ENCODE data around the gene LRMDA.

DNA sequence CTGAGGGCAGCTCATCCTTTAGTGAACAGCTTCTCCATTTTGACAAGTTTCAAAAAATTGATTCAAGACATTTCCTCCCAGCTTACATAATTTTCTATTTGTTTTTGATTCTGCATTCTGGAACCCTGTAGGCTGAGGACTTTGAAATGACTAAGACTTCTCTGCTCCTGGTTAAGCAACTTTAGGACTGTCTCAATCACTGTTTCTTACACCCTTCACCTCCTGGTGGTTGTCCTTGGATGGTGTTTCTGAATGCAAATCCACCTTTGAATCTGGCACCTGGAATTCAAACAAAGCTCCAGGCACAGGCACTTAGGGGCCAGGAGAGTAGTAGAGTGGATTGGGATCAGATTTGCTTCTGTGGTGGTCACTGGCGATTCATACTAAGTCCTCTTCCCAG is 595.5 kb downstream of the LRMDA start:
- TF ChIP-seq PBX3 (IDR thresholded peaks at IDR 0.05) = no peak
- TF ChIP-seq, protein P1, sequence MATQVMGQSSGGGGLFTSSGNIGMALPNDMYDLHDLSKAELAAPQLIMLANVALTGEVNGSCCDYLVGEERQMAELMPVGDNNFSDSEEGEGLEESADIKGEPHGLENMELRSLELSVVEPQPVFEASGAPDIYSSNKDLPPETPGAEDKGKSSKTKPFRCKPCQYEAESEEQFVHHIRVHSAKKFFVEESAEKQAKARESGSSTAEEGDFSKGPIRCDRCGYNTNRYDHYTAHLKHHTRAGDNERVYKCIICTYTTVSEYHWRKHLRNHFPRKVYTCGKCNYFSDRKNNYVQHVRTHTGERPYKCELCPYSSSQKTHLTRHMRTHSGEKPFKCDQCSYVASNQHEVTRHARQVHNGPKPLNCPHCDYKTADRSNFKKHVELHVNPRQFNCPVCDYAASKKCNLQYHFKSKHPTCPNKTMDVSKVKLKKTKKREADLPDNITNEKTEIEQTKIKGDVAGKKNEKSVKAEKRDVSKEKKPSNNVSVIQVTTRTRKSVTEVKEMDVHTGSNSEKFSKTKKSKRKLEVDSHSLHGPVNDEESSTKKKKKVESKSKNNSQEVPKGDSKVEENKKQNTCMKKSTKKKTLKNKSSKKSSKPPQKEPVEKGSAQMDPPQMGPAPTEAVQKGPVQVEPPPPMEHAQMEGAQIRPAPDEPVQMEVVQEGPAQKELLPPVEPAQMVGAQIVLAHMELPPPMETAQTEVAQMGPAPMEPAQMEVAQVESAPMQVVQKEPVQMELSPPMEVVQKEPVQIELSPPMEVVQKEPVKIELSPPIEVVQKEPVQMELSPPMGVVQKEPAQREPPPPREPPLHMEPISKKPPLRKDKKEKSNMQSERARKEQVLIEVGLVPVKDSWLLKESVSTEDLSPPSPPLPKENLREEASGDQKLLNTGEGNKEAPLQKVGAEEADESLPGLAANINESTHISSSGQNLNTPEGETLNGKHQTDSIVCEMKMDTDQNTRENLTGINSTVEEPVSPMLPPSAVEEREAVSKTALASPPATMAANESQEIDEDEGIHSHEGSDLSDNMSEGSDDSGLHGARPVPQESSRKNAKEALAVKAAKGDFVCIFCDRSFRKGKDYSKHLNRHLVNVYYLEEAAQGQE (IDR thresholded peaks at IDR 0.05) = no peak
- TF ChIP-seq, protein P2, sequence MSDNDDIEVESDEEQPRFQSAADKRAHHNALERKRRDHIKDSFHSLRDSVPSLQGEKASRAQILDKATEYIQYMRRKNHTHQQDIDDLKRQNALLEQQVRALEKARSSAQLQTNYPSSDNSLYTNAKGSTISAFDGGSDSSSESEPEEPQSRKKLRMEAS (IDR thresholded peaks at IDR 0.05) = no peak
- no peak for TF ChIP-seq CHD4 (IDR thresholded peaks at IDR 0.05; ENCODE audit: borderline replicate concordance)
- TF ChIP-seq ELK1 (IDR thresholded peaks at IDR 0.05; ENCODE audit: low read depth, low read length) = no peak
- TF ChIP-seq POLR2A (IDR thresholded peaks at IDR 0.05; ENCODE audit: low read length) = no peak
- TF ChIP-seq SMC3 (IDR thresholded peaks at IDR 0.05) = no peak
- TF ChIP-seq EP300 (IDR thresholded peaks at IDR 0.05) = no peak
- TF ChIP-seq, protein P3, sequence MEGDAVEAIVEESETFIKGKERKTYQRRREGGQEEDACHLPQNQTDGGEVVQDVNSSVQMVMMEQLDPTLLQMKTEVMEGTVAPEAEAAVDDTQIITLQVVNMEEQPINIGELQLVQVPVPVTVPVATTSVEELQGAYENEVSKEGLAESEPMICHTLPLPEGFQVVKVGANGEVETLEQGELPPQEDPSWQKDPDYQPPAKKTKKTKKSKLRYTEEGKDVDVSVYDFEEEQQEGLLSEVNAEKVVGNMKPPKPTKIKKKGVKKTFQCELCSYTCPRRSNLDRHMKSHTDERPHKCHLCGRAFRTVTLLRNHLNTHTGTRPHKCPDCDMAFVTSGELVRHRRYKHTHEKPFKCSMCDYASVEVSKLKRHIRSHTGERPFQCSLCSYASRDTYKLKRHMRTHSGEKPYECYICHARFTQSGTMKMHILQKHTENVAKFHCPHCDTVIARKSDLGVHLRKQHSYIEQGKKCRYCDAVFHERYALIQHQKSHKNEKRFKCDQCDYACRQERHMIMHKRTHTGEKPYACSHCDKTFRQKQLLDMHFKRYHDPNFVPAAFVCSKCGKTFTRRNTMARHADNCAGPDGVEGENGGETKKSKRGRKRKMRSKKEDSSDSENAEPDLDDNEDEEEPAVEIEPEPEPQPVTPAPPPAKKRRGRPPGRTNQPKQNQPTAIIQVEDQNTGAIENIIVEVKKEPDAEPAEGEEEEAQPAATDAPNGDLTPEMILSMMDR (IDR thresholded peaks at IDR 0.05) = no peak
- no peak for TF ChIP-seq ZNF302 (CRISPR knock-in tag; IDR thresholded peaks at IDR 0.05)
- TF ChIP-seq CBX8 (IDR thresholded peaks at IDR 0.05) = no peak
- TF ChIP-seq CEBPB (IDR thresholded peaks at IDR 0.05) = no peak
- no peak for TF ChIP-seq POLR2AphosphoS2 (conservative IDR thresholded peaks at IDR 0.05; ENCODE audit: low read length)
- no peak for TF ChIP-seq NR3C1 (IDR thresholded peaks at IDR 0.05)

Data from A549 (cell line).